WI38 (cell line): ENCODE measurements around the gene CCBE1.
A peak's percentile ranks its signal among the peaks of the same experiment; 100 is the strongest.

Experiments used
- H3K4me3 ChIP-seq: 2 replicates; pipeline ENCODE4 v1.5.1; 2011; ENCODE audit warnings: low read depth, mild to moderate bottlenecking, control low read depth, low read length
- CTCF ChIP-seq: IDR thresholded peaks from 2 replicates; pipeline ENCODE4 v1.5.1; 2012; ENCODE audit warnings: low read depth, mild to moderate bottlenecking, control low read depth, low read length

The CCBE1 gene

DNA sequence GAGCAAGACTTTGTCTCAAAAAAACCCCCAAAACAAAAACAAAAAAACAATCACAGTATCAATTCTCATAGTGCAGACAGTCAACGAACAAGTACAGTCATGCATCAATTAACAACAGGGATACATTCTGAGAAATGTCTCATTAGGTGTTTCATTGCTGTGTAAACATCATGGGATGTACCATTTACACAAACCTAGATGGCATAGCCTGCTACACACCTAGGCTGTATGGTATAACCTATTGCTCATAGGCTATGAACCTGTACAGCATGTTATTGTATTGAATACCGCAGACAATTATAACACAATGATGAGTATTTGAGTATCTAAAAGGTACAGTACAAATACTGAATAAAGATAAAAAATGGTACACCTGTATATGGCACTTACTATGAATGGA, 270.4 kb downstream of the CCBE1 start:
- TF ChIP-seq CTCF, result no peak
- H3K4me3 ChIP-seq, result no peak overlapping the region

DNA sequence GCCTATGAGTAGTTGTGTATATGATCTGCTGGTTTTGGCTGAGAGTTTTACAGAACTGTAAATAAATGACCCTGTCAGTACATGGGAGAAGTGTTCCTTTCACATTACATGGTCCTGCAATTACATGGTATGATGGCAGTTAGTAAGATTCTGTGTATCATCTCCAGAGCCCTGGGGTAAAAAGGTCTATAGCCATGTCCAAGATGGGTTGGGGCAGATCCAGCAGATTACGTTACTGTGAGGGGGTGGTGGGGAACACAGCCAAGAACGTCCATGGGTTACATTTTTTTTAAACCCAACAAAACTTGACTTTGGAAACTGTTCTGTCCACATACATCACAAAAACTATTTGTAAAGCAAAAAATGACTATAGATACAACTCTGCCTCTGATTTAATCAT, 274.0 kb downstream of the CCBE1 start:
- H3K4me3 ChIP-seq, result no peak overlapping the region
- no peak for TF ChIP-seq CTCF

DNA sequence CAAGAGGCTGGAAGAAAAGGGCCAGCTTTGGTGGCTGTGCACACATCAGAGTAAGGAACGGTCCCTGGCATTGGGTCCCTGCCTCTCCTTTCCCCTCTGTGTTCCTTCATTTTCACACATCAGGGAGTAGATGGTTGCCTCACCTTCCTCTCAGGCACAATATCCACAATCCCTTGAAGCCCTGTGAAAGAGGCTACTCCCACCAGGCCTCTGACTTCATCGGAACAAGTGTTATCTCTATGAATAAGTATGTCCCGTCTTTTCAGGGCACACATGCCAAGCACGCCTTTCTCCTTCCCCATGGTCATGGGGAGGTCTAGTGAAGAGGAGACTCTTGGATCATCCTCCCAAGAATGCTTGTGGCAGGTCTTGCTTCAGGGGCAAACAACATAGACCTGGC, 277.0 kb downstream of the CCBE1 start:
- no peak for TF ChIP-seq CTCF
- H3K4me3 ChIP-seq, result no peak overlapping the region

- no peak overlapping the region for H3K4me3 ChIP-seq
- TF ChIP-seq CTCF, result no peak
Observed at GRCh38 chr18:59419386-59419785, 277.8 kb downstream of the CCBE1 start.

GRCh38 chr18:59416818-59417217, 280.4 kb downstream of the CCBE1 start:
- H3K4me3 ChIP-seq, result no peak overlapping the region
- no peak for TF ChIP-seq CTCF

DNA sequence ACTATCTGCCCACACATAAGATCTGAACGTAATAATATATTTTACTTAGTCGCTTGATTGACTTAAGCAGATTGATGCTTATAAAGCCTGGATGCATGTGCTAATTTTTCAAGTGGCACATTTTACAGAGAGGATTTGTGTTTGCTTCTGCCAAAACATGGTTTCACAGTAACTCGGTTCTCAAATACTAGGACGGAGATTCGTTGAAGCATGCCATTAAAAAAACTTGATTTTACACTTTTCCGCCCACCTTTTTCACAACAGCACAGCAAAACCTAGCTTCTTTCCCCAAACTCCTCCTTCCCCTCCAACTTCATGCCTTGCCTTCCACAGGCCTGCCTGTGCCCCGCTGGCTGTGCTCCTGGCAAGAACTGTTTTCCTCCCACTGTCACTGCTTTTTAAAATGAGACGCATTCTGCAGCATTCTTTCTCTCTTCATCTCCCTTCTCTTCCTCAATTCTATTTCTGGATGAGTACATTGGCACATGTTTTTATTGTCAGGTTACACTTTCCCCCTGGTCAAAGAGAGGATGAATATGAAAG, 283.0 kb downstream of the CCBE1 start:
- no peak for TF ChIP-seq CTCF
- no peak overlapping the region for H3K4me3 ChIP-seq

- TF ChIP-seq CTCF, result peak; percentile 93
- no peak overlapping the region for H3K4me3 ChIP-seq
Observed at GRCh38 chr18:59402432-59403090, 294.7 kb downstream of the CCBE1 start.
